Adipose tissue (tissue), 3 donors: Measurements from ENCODE around the gene TGM2. TPM values are rescaled to one million over a fixed set of nuclear protein-coding genes. Genes with fewer than 3 reads are reported as not detected.

Source experiments
- H3K27ac ChIP-seq: one replicate; pipeline ENCODE4 v1.5.1; 2013; ENCODE audit warnings: low read depth, low read length
- WGBS, 3 donors: extraction: QIAGEN DNeasy Blood & Tissue Kit; methylation state at CpG; one replicate each; pipeline ENCODE4 v1.1.7; 2013; 5-methylcytosine and 5-hydroxymethylcytosine counted together
- polyA plus RNA-seq, 3 donors: library from polyadenylated mRNA; stranded (reverse); fragments of 200-250 nt; gene quantifications; one replicate each; pipeline ENCODE4 v1.2.3, GENCODE V29; 2013
- donor health status: healthy with polysubstance abuse.
- donor health status: Bipolar disorder and iron deficiency.
- donor health status: healthy.

Gene TGM2
- polyA plus RNA-seq, 3 donors: 12.7 to 53.1 (median 49.4) TPM

- no peak overlapping the region for H3K27ac ChIP-seq
- 65 to 75% (median 74%) methylated on average over 12 of the region's 12 CpGs for WGBS, 3 donors
These were observed 24.9 kb downstream of the TGM2 start for GRCh38 chr20:38139977-38140753.

DNA sequence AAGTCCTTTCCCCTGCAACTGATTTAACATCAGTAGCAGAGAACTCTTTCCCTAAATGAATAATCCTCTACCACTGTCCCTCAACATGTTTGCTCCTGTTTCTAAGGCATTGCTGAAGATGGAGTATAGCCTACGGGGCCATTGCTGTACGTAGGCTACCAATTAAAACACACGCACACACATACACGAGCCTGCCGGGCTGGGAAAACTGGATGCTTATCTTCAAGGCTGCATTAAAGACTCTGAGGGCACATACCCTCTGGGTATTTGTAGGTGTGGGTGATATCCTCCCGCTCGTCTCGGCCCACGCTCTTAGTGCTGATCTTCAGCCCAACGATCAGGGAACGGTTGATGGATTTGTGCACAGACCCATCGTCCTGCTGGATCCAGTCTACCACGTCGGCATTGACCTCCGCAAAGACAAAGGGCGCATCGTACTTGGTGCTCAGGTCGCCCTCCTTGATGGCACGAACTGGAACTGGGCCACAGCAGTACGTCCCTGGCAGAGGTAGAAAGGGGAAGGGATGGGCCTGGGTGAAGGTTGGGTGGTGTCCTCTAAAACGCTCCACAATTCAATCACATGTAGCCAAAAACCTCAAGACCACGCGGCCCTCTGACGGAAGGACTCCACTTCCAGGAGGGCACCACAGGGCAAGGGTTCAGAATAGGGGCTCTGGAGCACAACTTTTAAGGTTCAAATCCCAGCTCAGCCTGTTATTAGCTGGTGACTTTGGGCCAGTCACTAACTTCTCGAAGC, 25.7 kb downstream of the TGM2 start:
- WGBS, 3 donors: 91 to 94% (median 92%) methylated on average over 25 of the region's 25 CpGs
- no peak overlapping the region for H3K27ac ChIP-seq

DNA sequence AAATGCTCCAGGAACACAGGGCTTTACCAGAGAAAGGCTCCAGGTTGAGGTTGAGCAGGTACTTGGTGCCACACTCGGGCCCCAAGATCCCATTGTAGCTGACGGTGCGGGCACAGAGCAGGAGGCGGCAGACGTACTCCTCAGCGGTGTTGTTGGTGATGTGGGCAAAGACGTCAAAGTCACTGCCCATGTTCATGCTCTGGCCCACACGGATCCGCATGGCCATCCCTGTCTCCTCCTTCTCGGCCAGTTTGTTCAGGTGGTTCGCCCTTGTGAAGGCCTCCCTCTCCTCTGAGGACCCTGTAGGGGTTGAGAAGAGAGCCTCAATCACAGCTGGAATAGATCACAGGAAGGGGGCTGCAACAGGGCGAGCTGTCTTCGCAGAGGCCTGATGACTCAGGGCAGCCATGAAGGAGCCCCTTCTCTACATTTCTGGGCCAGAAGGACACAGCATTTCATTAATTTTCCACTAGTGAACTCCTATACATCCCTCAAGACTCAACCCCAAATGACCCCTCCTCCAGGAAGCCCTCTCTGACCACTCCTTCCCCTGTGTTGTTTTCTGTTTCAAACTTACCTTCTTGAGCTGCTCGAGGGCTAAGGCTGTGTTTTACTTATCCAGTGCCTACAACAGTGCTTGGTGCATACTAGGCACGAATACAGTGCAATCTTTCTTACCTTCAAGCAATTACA, 26.8 kb downstream of the TGM2 start:
- 95 to 96% (median 96%) methylated on average over 15 of the region's 15 CpGs for WGBS, 3 donors
- no peak overlapping the region for H3K27ac ChIP-seq

GRCh38 chr20:38137441-38138037, 27.5 kb downstream of the TGM2 start:
- H3K27ac ChIP-seq: no peak overlapping the region
- 93 to 95% (median 93%) methylated on average over 11 of the region's 11 CpGs for WGBS, 3 donors

DNA sequence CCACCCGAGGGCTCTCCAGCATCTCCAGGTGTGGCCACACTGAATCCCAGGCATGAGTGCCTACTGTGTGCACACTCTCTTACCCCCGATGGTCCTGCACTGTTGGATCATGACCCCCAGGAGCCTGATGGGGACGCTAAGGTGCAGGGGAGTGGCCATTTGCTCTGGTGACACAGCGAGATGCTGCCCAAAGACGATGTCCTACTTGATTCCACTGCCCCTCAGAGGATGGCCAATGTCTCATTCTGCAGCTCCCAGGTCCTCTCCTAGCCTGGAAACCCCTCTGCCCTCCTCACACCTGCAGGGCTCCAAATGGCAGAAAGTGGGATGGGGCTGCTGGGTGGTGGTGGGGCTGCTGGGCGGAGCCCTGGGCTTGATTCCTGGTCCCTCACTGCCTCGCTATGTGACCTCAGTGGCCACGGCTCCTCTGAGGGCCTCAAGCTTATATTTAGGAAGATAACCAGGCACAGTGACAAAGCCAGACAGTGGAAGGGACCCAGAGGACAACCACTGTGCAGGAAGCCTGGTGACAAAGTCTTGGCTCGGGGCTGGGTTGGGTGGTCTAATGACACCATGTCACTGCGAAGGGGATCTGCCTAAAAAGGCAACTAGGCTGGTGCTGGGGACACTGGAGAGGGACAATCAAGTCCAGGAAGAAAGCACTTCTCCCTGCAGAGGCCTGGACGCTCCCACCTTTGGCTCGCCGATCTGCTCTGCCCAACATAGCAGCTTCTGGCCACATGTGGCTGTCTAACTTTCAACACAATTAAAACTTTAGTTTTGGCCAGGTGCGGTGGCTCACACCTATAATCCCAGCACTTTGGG, 28.4 kb downstream of the TGM2 start:
- 88 to 93% (median 93%) methylated on average over 14 of the region's 14 CpGs for WGBS, 3 donors
- H3K27ac ChIP-seq: no peak overlapping the region

DNA sequence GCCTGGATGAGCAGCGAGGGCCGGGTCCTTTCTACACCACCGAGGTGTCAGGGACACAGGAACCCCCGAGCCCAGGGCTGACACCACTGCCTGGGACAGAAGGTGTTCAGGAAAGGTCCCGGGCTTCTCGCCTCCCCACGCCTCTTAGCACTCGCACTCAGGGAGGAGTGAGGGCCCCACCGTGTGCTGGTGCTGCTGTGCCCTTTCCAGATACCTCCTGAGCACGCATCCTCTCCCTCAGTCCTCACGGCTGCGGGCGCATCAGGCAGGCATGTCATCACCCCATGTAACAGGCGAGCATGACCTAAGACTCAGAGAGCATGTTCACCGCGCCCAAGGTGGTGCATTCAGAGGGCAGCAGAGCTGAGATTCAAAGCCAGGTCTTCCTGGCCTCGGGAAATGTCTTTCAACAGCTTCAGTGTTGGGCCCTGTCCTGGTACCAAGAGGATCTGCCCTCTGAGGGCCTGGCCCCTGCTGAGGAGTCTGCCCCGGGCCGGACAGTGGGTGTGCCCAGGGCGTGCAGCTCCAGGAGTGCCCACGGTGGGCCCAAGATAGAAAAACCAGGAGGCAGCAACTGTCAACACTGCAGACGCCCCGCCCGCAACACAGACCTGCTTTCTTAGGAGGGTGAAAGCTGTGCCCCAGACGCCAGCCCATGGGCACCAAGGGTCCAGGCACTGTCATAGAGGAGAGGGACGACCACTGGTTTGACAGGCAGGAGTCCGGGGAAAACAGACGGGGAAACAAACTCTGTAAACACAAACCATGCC, 29.2 kb downstream of the TGM2 start:
- H3K27ac ChIP-seq: no peak overlapping the region
- 93 to 96% (median 96%) methylated on average over 28 of the region's 28 CpGs for WGBS, 3 donors

GRCh38 chr20:38135271-38135650, 29.8 kb downstream of the TGM2 start:
- WGBS, 3 donors: 81 to 88% (median 87%) methylated on average over 7 of the region's 7 CpGs
- no peak overlapping the region for H3K27ac ChIP-seq

GRCh38 chr20:38134427-38135270, 30.4 kb downstream of the TGM2 start:
- no peak overlapping the region for H3K27ac ChIP-seq
- WGBS, 3 donors: 33 to 61% (median 39%) methylated on average over 9 of the region's 9 CpGs

DNA sequence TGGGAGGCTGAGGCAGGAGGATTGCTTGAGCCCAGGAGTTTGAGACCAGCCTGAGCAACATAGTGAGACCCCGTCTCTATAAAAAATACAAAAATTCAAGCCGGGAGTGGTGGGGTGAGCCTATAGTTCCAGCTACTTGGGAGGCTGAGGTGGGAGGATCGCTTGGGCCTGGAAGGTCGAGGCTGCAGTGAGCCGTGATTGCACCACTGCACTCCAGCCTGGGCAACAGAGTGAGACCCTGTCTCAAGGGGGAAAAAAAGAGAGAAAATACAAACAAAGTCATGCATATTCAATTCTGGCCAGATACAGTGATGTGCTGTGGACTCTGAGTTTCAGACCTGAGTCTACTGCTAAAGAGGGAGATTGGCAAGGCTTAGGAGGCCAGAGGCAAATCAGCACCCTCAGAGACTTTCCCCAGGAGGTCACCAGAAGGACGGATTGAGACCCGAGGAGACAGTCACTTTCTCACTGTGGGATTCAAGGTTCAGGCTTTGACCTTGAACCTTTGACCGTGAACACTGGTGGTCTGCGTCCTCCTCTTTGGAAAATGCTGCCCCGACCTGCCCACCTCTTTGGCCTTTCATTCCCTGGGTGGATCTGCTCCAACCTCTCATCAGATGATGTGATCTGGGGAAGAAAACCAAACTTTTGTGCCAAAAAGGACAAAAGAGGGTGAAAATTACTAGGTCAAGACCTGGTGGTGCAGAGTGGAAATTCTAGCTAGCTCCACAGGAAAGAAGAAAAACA, 31.2 kb downstream of the TGM2 start:
- WGBS, 3 donors: 83 to 88% (median 85%) methylated on average over 10 of the region's 10 CpGs

GRCh38 chr20:38132910-38133501, 32.1 kb downstream of the TGM2 start:
- 85 to 89% (median 88%) methylated on average over 11 of the region's 11 CpGs for WGBS, 3 donors
- H3K27ac ChIP-seq: no peak overlapping the region

More for the DNA sequence above, 31.2 kb downstream of the TGM2 start:
- no peak overlapping the region for H3K27ac ChIP-seq

DNA sequence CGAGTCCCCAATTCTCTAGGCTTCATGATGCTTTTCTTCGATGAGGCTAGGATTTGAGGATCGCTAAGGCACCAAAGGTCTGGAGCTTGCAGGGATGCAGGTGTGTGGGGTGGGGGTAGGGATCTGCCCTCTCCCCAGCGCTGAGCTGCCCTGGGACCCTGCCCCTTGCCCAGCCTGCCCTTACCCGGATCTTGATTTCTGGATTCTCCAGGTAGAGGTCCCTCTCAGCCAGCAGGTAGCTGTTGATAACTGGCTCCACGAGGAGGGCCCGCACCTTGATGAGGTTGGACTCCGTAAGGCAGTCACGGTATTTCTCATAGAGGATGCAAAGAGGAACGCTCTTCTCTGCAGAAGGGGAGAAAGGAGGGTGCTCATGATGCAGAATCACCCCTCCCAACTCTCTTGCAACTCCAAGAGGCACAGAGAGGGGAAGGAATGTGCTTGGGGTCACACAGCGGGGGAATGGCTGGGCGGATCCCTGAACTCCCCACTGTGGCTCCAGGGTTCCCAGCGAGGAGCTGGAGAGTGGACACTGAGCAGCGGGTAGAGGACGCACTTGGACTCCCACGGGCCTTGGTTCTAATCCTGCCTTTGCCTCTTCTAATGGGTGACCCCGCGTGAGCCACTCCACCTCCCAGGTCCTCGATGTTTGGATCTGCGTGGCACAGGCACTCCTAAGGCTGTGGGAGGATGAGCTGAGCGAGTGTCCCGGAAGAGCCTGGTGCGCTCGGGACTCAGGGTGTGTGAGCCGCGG, 32.7 kb downstream of the TGM2 start:
- no peak overlapping the region for H3K27ac ChIP-seq
- 91 to 94% (median 94%) methylated on average over 25 to 26 of the region's 26 CpGs for WGBS, 3 donors

- WGBS, 3 donors: 94 to 95% (median 95%) methylated on average over 3 of the region's 3 CpGs
These were observed 33.4 kb downstream of the TGM2 start for GRCh38 chr20:38131588-38132121.

GRCh38 chr20:38130687-38131587, 34.1 kb downstream of the TGM2 start:
- no peak overlapping the region for H3K27ac ChIP-seq
- 91 to 94% (median 93%) methylated on average over 19 of the region's 19 CpGs for WGBS, 3 donors

More at GRCh38 chr20:38131588-38132121, 33.4 kb downstream of the TGM2 start:
- no peak overlapping the region for H3K27ac ChIP-seq
